Body of pancreas (tissue), 4 donors: ENCODE data around the gene RIN3. TPM values are rescaled to one million over a fixed set of nuclear protein-coding genes. Genes with fewer than 3 reads are reported as not detected.

Experiments
- ATAC-seq: fragments of 150-250 bp; one replicate; pipeline ENCODE4 v1.9.1; 2016
- DNase-seq, 4 donors: peaks; one replicate each; pipeline ENCODE4 v3.0.0-alpha.2; 2019
- H3K27ac ChIP-seq, 4 donors: fragments of 200-600 bp; sonication (generic); 1 replicate in 3 of 4; 2 replicates in 1 of 4; pipeline versions ENCODE4 v1.5.1 to v1.6.1; 2016 to 2019; ENCODE audit warnings: mild to moderate bottlenecking in 1 of 4, mixed read lengths in 1 of 4, moderate library complexity in 1 of 4
- H3K27me3 ChIP-seq, 2 donors: fragments of 200-600 bp; sonication (generic); one replicate each; pipeline ENCODE4 v1.6.0; 2016; ENCODE audit warnings: mild to moderate bottlenecking in 1 of 2
- H3K36me3 ChIP-seq, 2 donors: fragments of 200-600 bp; sonication (generic); replicated peaks in 1 of 2; 2 replicates each; pipeline ENCODE4 v1.5.1; 2016; ENCODE audit warnings: low read depth in 2 of 2; ENCODE audit not compliant: insufficient read depth in 1 of 2
- H3K4me1 ChIP-seq: fragments of 200-600 bp; sonication (generic); one replicate; pipeline ENCODE4 v1.6.0; 2016
- H3K4me3 ChIP-seq, 2 donors: fragments of 200-600 bp; sonication (generic); 1 replicate in 1 of 2; 2 replicates in 1 of 2; pipeline ENCODE4 v1.5.1; 2016 to 2019
- H3K9me3 ChIP-seq, 3 donors: fragments of 200-600 bp; sonication (generic); 1 replicate in 2 of 3; 2 replicates in 1 of 3; pipeline ENCODE4 v1.5.1; 2016
- POLR2A ChIP-seq, 3 donors: fragments of 450-650 bp; IDR thresholded peaks; one replicate each; pipeline ENCODE4 v1.6.1; 2016; ENCODE audit warnings: antibody characterized with exemption in 3 of 3, mild to moderate bottlenecking in 2 of 3
- WGBS, 2 donors: methylation state at CpG; one replicate each; pipeline ENCODE4 v1.1.5; 2017; 5-methylcytosine and 5-hydroxymethylcytosine counted together
- intact Hi-C: fragments of 100-400 bp; cut with DNase I; formaldehyde crosslinking; loops from one replicate; pipeline ENCODE4 v1.15.1; 2023
- total RNA-seq, 2 donors: library from RNA; depleted of rRNA; stranded (reverse); fragments of >200 nt; gene quantifications; one replicate each; pipeline ENCODE4 v1.1.0, GENCODE V29; 2016
- TF ChIP-seq, protein P1 (sequence below), 7 experiments: fragments of 450-650 bp in 4 of 7; fragments of 200-600 bp in 3 of 7; sonication (generic) in 3 of 7; IDR thresholded peaks; one replicate each; pipeline ENCODE4 v1.5.1; 2016 to 2019; ENCODE audit warnings: antibody characterized with exemption in 7 of 7

Gene RIN3
- total RNA-seq, 2 donors from 2014 or later = 2.6 to 3.3 TPM

GRCh38 chr14:92627707-92628215, 114.2 kb downstream of the RIN3 start:
- Histone ChIP-seq H3K27me3 (no peaks in the 10 kb centered on the region), H3K9me3 (peaks cover 0 to 27% (median 0%) of the 10 kb centered on the region in 3 donors), H3K36me3 (no peaks in the 10 kb centered on the region), H3K27ac (no peak overlapping the region), H3K4me1 (no peaks in the 10 kb centered on the region), H3K4me3 (no peak overlapping the region)
- 78 to 93% methylated on average over 7 of the region's 7 CpGs for WGBS, 2 donors
- ATAC-seq (no peak), DNase-seq (no peak)
- intact Hi-C loops = no loop called here
- TF ChIP-seq POLR2A (IDR thresholded peaks at IDR 0.05) = no peak
- TF ChIP-seq, protein P1, sequence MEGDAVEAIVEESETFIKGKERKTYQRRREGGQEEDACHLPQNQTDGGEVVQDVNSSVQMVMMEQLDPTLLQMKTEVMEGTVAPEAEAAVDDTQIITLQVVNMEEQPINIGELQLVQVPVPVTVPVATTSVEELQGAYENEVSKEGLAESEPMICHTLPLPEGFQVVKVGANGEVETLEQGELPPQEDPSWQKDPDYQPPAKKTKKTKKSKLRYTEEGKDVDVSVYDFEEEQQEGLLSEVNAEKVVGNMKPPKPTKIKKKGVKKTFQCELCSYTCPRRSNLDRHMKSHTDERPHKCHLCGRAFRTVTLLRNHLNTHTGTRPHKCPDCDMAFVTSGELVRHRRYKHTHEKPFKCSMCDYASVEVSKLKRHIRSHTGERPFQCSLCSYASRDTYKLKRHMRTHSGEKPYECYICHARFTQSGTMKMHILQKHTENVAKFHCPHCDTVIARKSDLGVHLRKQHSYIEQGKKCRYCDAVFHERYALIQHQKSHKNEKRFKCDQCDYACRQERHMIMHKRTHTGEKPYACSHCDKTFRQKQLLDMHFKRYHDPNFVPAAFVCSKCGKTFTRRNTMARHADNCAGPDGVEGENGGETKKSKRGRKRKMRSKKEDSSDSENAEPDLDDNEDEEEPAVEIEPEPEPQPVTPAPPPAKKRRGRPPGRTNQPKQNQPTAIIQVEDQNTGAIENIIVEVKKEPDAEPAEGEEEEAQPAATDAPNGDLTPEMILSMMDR (IDR thresholded peaks at IDR 0.05) = no peak

DNA sequence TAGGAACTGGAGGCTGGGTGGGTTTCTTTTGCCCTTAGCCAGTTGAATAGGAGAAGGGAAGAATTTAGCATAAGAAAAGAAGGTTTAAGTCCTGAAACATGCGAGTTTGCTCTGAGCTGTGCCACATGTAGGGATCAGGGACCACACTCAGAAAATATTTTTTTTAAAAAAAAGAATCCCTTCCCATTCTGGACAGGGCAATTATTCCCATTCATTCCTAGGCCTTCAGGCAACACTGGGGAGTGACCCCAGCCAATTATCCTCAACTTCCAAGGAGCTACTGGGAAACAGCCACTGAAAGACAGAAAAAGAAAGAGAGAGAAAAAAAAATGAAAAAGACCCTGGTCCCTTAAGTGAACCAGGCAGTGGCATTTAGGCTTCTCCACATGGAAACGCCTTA, 115.1 kb downstream of the RIN3 start:
- H3K27me3 ChIP-seq = no peaks in the 10 kb centered on the region
- intact Hi-C loops = no loop called here
- no peak for ATAC-seq
- no peaks in the 10 kb centered on the region for H3K36me3 ChIP-seq
- no peak for DNase-seq
- no peaks in the 10 kb centered on the region for H3K4me1 ChIP-seq
- H3K27ac ChIP-seq = no peak overlapping the region
- TF ChIP-seq, protein P1 (IDR thresholded peaks at IDR 0.05) = no peak
- TF ChIP-seq POLR2A (IDR thresholded peaks at IDR 0.05) = no peak
- no peak overlapping the region for H3K4me3 ChIP-seq
- 56 to 69% methylated on average over 2 of the region's 2 CpGs for WGBS, 2 donors
- H3K9me3 ChIP-seq = peaks cover 0 to 24% (median 0%) of the 10 kb centered on the region in 3 donors

DNA sequence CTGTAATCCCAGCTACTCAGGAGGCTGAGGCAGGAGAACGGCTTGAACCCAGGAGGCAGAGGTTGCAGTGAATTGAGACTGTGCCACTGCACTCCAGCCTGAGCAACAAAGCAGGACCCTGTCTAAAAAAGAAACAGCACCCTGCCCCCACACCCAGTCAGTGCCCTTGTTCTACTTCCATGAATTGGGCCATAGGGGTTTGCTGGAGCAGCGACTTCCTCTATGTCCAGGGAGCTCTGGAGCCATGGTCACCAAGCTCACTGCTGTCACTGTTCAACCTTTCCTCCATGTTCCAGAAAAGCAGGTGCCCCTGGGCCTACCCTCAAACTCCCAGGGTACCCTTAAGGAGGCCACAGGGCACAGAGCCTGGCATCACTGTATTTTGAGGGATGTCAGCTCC, 116.8 kb downstream of the RIN3 start:
- DNase-seq = no peak

GRCh38 chr14:92631098-92631497, 117.5 kb downstream of the RIN3 start:
- H3K9me3 ChIP-seq = peaks cover 0 to 22% (median 0%) of the 10 kb centered on the region in 3 donors
- H3K27ac ChIP-seq = no peak overlapping the region
- no peak for DNase-seq
- TF ChIP-seq, protein P1 (IDR thresholded peaks at IDR 0.05) = no peak
- no peak for TF ChIP-seq POLR2A (IDR thresholded peaks at IDR 0.05)
- intact Hi-C loops = no loop called here
- no peaks in the 10 kb centered on the region for H3K4me1 ChIP-seq
- H3K4me3 ChIP-seq = no peak overlapping the region
- ATAC-seq = no peak
- H3K27me3 ChIP-seq = no peaks in the 10 kb centered on the region
- 79 to 100% methylated on average over 1 to 4 of the region's 4 CpGs for WGBS, 2 donors
- no peaks in the 10 kb centered on the region for H3K36me3 ChIP-seq

More for the DNA sequence above, 116.8 kb downstream of the RIN3 start:
- Histone ChIP-seq H3K27me3 (no peaks in the 10 kb centered on the region), H3K4me1 (no peaks in the 10 kb centered on the region), H3K27ac (no peak overlapping the region), H3K4me3 (no peak overlapping the region), H3K9me3 (peaks cover 0 to 22% (median 0%) of the 10 kb centered on the region in 3 donors), H3K36me3 (no peaks in the 10 kb centered on the region)
- TF ChIP-seq, protein P1 (IDR thresholded peaks at IDR 0.05) = no peak
- TF ChIP-seq POLR2A (IDR thresholded peaks at IDR 0.05) = no peak
- ATAC-seq = no peak
- WGBS, 2 donors = 83 to 92% methylated on average over 2 of the region's 2 CpGs
- intact Hi-C loops = no loop called here
